HG03558 (cell line): Measurements from ENCODE around the gene ARIH1.

Experiments used
- ATAC-seq: cut with Tn5 transposase; IDR thresholded peaks from one replicate; pipeline ENCODE4 v1.9.1; 2021; ENCODE audit warnings: moderate number of reproducible peaks; ENCODE audit not compliant: unreplicated experiment; ENCODE audit errors: extremely low read depth

Gene ARIH1

DNA sequence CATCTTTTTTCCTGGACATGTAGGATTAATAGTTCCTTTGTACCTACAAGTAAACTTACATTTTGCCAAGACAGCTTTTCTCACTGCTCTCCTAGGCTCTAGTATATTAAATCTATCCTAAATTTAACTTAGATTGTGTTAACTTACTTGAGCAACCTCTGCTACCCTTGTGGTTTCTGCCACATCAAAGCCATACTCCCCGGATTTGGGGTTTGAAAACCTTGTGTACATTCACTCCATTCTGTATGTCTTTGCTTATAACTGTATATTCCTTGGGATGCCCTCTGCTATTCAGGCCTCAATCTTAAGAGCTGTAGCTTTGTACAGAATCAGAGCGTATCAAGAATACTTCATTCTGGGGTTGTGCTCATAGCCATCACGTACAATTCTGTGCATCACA is 60.4 kb downstream of the ARIH1 start:
- no peak for ATAC-seq

DNA sequence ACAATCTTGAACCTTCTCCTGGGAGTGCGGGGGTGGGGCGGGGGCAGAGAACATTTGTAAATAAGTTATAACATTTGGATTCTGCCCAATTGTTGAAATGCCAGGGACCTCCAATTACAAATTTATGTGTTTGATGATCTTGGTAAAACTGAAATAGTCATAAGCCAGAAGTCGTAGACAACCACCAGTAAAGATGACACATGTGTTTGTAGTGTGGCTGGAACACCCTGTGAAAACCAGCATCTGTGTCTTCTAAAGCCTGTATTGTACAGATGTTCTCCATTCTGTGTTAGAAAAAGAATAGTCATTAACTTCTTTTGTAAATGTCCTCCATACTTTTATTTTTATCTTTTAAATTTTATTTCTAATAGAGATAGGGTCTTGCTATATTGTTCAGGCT is 61.8 kb downstream of the ARIH1 start:
- no peak for ATAC-seq

- ATAC-seq, result no peak
Measured at GRCh38 chr15:72536506-72536905, 62.4 kb downstream of the ARIH1 start.

DNA sequence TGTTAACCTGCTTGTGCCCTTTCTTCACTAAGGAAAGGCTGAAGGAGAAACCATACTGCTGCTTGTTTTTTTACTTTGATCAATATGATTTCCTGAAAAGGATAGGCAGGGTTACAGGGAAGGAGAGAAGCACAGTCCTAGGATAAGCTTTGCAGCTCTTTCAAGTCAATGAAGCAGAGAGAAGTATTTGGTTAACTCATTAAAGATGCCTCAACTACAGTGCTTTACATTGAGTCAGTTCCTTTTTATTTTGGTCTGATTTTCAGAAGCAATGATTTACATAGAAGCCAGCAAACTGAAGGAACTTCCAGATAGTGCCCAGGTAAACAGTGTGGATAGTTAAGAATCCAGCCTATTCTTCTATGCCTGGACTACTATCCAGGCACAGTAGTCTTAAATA is 64.8 kb downstream of the ARIH1 start:
- no peak for ATAC-seq

- no peak for ATAC-seq
Measured at GRCh38 chr15:72540606-72541237, 66.6 kb downstream of the ARIH1 start.

GRCh38 chr15:72541674-72542073 is 67.5 kb downstream of the ARIH1 start:
- no peak for ATAC-seq

DNA sequence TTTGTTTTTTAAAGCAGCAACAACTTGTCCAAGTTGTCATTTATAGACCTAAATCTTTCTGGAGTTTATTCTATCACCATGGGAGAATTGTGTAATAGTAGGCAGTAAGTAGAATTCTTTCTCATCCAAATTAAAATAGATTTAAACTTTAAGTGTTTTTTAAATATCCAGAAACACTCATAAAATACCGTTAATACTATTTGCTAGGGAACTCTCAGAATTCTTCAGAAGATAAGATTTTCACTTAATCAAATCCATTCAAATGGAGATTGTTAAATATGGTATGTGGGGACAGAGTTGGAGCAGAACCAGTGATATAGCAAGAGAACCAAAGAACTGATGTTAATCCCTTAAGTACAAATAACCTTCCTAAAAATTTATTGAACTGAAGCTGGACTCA is 71.0 kb downstream of the ARIH1 start:
- ATAC-seq, result no peak

GRCh38 chr15:72554471-72555425 is 80.6 kb downstream of the ARIH1 start:
- no peak for ATAC-seq

- no peak for ATAC-seq
Measured at GRCh38 chr15:72559781-72560180, 85.7 kb downstream of the ARIH1 start.

GRCh38 chr15:72560458-72560857 is 86.3 kb downstream of the ARIH1 start:
- ATAC-seq, result no peak

DNA sequence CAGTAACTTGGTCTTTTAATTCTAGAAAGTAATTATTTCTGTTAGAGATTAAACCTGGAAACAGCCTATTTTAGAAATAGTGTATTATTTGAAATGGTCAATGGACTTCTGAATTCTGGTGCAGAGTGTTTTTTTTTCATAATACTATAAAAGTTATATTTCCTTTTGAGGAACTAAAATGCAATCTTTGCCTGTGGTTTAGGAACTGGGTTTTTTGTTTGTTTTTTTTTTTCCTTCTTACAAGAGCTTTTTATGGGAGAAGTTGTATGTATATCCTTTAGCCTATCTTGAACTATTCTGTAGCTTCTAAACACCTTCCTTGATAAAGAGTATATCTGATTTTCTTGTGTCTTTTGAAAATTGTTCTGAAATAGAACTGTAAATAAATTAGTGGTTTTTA is 88.3 kb downstream of the ARIH1 start:
- no peak for ATAC-seq

DNA sequence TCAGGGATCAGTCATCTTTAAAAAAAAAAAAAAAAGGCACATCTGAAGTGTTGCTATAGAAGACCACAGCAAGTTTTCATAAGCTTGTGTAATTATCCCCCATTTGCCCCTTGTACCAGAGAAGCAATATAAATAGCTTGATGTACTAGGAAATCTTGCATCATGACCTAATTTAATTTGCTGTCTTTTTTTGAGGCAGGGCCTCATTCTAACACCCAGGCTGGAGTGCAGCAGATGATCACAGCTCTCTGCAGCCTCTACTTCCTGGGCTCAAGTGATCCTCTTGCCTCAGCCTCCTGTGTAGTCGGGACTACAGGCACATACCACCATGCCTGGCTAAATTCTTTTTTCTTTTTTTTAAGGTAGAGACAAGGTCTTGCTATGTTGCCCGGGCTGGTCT is 88.7 kb downstream of the ARIH1 start:
- no peak for ATAC-seq

DNA sequence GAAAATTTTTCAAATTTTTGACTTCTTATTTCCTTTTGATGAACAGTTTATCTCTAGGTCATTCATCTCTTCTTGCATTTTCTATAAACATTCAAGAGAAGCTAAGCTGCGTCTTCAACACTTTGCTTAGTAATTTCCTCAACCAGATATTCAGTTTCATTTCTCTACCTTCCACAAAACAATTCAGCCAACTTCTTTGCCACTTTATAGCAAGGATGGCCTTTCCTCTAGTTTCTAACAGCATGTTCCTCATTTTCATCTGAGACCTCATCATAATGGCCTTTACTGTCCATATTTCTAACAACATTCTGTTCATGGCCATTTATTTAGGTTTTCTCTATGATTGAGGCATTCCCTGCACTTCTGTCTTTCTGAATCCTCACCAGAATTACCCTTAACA is 90.0 kb downstream of the ARIH1 start:
- ATAC-seq, result no peak

GRCh38 chr15:72566973-72567372 is 92.8 kb downstream of the ARIH1 start:
- no peak for ATAC-seq

DNA sequence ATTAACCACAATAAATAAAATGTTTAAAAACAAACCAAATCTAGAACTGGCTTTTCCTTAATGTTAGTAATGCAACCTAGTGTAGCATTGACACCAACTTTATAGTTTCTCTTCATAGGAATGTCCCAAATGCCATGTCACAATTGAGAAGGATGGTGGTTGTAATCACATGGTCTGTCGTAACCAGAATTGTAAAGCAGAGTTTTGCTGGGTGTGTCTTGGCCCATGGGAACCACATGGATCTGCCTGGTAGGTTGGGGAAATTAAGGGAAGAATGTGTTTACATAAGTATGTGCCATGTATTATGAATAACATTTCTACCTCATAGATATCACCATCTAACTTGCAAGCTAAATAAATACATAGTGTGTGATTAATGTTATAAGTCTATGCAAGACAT is 95.9 kb downstream of the ARIH1 start:
- ATAC-seq, result no peak

DNA sequence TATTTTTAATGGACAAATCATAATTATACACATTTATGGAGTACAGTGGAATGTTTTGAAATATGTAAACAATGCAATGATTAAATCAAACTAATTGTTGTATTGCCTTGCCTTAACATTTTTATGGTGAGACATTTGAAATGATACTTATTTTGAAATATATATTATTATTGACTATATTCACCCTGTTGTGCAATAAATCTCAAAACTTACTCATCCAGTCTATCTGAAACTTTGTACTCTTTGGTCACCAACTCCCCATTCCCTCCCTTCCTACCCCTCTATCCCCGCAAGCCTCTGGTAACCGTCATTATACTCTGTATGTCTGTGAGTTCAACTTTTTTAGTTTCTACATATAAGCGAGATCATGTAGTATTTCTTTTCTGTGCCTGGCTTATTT is 105.7 kb downstream of the ARIH1 start:
- no peak for ATAC-seq

- no peak for ATAC-seq
Measured at GRCh38 chr15:72584006-72584405, 109.9 kb downstream of the ARIH1 start.

- no peak for ATAC-seq
Measured at GRCh38 chr15:72585025-72585424, 110.9 kb downstream of the ARIH1 start.

GRCh38 chr15:72585476-72586058 is 111.4 kb downstream of the ARIH1 start:
- ATAC-seq, result no peak

- ATAC-seq, result no peak
Measured at GRCh38 chr15:72588096-72588495, 114.0 kb downstream of the ARIH1 start.

- no peak for ATAC-seq
Measured at GRCh38 chr15:72590427-72590826, 116.3 kb downstream of the ARIH1 start.
